ENCODE measurements around the gene LIME1. TPM values are rescaled to one million over a fixed set of nuclear protein-coding genes. Genes with fewer than 3 reads are reported as not detected.
A peak's percentile ranks its signal among the peaks of the same experiment; 100 is the strongest.

LIME1 gene
- total and polyA plus RNA-seq, 8 donors = 3.0 to 10.8 (median 6.3) TPM

DNA sequence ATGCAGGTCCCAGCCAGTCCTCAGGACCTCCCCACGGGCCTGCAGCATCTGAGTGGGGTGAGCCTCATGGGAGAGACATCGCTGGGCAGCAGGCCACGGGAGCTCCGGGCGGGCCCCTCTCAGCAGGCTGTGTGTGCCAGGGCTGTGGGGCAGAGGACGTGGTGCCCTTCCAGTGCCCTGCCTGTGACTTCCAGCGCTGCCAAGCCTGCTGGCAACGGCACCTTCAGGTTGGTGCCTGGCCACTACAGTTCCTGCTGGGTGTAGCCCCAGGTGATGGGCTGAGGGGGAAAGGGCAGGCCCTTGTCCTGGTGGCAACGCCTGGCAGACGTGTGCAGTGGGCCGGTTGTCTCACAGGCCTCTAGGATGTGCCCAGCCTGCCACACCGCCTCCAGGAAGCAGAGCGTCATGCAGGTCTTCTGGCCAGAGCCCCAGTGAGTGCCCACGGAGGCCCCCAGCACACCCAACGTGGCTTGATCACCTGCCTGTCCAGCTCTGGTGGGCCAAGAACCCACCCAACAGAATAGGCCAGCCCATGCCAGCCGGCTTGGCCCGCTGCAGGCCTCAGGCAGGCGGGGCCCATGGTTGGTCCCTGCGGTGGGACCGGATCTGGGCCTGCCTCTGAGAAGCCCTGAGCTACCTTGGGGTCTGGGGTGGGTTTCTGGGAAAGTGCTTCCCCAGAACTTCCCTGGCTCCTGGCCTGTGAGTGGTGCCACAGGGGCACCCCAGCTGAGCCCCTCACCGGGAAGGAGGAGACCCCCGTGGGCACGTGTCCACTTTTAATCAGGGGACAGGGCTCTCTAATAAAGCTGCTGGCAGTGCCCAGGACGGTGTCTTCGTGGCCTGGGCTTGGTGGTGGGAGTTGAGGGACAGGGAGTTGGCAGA is 40.8 kb upstream of the LIME1 start:
- TF ChIP-seq, protein P1, sequence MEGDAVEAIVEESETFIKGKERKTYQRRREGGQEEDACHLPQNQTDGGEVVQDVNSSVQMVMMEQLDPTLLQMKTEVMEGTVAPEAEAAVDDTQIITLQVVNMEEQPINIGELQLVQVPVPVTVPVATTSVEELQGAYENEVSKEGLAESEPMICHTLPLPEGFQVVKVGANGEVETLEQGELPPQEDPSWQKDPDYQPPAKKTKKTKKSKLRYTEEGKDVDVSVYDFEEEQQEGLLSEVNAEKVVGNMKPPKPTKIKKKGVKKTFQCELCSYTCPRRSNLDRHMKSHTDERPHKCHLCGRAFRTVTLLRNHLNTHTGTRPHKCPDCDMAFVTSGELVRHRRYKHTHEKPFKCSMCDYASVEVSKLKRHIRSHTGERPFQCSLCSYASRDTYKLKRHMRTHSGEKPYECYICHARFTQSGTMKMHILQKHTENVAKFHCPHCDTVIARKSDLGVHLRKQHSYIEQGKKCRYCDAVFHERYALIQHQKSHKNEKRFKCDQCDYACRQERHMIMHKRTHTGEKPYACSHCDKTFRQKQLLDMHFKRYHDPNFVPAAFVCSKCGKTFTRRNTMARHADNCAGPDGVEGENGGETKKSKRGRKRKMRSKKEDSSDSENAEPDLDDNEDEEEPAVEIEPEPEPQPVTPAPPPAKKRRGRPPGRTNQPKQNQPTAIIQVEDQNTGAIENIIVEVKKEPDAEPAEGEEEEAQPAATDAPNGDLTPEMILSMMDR (IDR thresholded peaks at IDR 0.05) = no peak
- Histone ChIP-seq H3K4me3 (no peak overlapping the region), H3K4me1 (peaks cover 12 to 56% of the 10 kb centered on the region in 2 donors), H3K9me3 (no peaks in the 10 kb centered on the region), H3K36me3 (peaks cover 0 to 42% of the 10 kb centered on the region in 2 donors), H3K27me3 (peaks cover 0 to 10% of the 10 kb centered on the region in 2 donors), H3K27ac (peak overlapping the region in 1 of 2 donors; percentile 82)
- intact Hi-C loops (cut with DNase I) = no loop called here
- peak in 1 of 4 donors; percentile 60 for DNase-seq
- ATAC-seq = no peak

DNA sequence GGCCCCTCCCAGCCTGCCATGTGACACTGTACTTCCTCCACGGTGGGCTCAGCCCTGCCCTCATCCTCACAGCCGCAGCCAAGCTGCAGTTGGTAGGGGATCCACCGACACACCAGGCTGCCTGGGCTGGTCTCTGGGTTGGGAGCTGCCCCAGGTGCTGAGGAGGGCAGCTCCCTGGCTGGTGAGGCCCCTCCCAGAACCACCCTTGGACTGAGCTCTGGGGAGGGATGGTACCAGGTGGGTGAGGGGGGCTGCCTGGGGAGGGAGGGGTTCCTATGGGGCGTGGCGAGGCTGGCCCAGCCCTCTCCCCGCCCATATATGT is 40.2 kb upstream of the LIME1 start:
- H3K27ac ChIP-seq = peak overlapping the region in 1 of 2 donors; percentile 82
- TF ChIP-seq, protein P1 (IDR thresholded peaks at IDR 0.05) = no peak

DNA sequence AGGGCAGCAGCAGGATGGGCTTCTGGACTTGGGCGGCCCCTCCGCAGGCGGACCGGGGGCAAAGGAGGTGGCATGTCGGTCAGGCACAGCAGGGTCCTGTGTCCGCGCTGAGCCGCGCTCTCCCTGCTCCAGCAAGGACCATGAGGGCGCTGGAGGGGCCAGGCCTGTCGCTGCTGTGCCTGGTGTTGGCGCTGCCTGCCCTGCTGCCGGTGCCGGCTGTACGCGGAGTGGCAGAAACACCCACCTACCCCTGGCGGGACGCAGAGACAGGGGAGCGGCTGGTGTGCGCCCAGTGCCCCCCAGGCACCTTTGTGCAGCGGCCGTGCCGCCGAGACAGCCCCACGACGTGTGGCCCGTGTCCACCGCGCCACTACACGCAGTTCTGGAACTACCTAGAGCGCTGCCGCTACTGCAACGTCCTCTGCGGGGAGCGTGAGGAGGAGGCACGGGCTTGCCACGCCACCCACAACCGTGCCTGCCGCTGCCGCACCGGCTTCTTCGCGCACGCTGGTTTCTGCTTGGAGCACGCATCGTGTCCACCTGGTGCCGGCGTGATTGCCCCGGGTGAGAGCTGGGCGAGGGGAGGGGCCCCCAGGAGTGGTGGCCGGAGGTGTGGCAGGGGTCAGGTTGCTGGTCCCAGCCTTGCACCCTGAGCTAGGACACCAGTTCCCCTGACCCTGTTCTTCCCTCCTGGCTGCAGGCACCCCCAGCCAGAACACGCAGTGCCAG is 39.7 kb upstream of the LIME1 start, which contains the start of gene TNFRSF6B:
TSS of gene TNFRSF6B (plus strand) at position 25 of the 729 bp plus-strand sequence. CDS start at position 141, 116 bp downstream.
- no peak for ATAC-seq
- intact Hi-C loops (cut with DNase I) = no loop called here

More for the DNA sequence above, 40.2 kb upstream of the LIME1 start:
- DNase-seq = peak in 1 of 4 donors; percentile 77
- intact Hi-C loops (cut with DNase I) = no loop called here
- Histone ChIP-seq H3K27me3 (peaks cover 0 to 10% of the 10 kb centered on the region in 2 donors), H3K4me1 (peaks cover 12 to 56% of the 10 kb centered on the region in 2 donors), H3K4me3 (peak overlapping the region in 1 of 2 donors; percentile 40), H3K36me3 (peaks cover 0 to 40% of the 10 kb centered on the region in 2 donors), H3K9me3 (no peaks in the 10 kb centered on the region)
- ATAC-seq = peak; percentile 2

DNA sequence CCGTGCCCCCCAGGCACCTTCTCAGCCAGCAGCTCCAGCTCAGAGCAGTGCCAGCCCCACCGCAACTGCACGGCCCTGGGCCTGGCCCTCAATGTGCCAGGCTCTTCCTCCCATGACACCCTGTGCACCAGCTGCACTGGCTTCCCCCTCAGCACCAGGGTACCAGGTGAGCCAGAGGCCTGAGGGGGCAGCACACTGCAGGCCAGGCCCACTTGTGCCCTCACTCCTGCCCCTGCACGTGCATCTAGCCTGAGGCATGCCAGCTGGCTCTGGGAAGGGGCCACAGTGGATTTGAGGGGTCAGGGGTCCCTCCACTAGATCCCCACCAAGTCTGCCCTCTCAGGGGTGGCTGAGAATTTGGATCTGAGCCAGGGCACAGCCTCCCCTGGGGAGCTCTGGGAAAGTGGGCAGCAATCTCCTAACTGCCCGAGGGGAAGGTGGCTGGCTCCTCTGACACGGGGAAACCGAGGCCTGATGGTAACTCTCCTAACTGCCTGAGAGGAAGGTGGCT is 39.1 kb upstream of the LIME1 start:
- intact Hi-C loops (cut with DNase I) = no loop called here
- no peaks in the 10 kb centered on the region for H3K9me3 ChIP-seq
- H3K4me3 ChIP-seq = peak overlapping the region in 1 of 2 donors; percentile 40
- no peak for DNase-seq
- peaks cover 0 to 10% of the 10 kb centered on the region in 2 donors for H3K27me3 ChIP-seq
- peak overlapping the region in 1 of 2 donors; percentile 82 for H3K27ac ChIP-seq
- H3K36me3 ChIP-seq = peaks cover 0 to 39% of the 10 kb centered on the region in 2 donors
- TF ChIP-seq, protein P1 (IDR thresholded peaks at IDR 0.05) = no peak
- ATAC-seq = no peak
- peaks cover 12 to 52% of the 10 kb centered on the region in 2 donors for H3K4me1 ChIP-seq

More for the DNA sequence above, 39.7 kb upstream of the LIME1 start, which contains the start of gene TNFRSF6B:
- Histone ChIP-seq H3K27me3 (peaks cover 0 to 10% of the 10 kb centered on the region in 2 donors), H3K27ac (peak within 1 kb of the TSS in 1 of 2 donors; percentile 82), H3K4me3 (peak within 1 kb of the TSS; percentile 7 to 40), H3K36me3 (peaks cover 0 to 39% of the 10 kb centered on the region in 2 donors), H3K9me3 (no peaks in the 10 kb centered on the region), H3K4me1 (peaks cover 12 to 53% of the 10 kb centered on the region in 2 donors)
- TF ChIP-seq, protein P1 (IDR thresholded peaks at IDR 0.05) = no peak
- DNase-seq = peak in 1 of 4 donors; percentile 81

All from left lung (tissue), 10 donors.